Keratinocyte (primary cell): Measurements from ENCODE around the gene RASD1. TPM values are rescaled to one million over a fixed set of nuclear protein-coding genes. Genes with fewer than 3 reads are reported as not detected.

ENCODE experiments used
- DNase-seq: peaks from one replicate; pipeline ENCODE4 v3.0.0-alpha.2; 2011; ENCODE audit warnings: low read depth, missing footprints, low spot score
- FAIRE-seq: peaks from 2 replicates; lab custom pipeline; 2011; peaks lifted over from hg19 to GRCh38; lab: Jason Lieb, UNC
- H2AFZ ChIP-seq: 2 replicates; pipeline ENCODE4 v1.6.0; 2012; ENCODE audit warnings: low read length, control low read depth, inconsistent platforms; ENCODE audit not compliant: control insufficient read depth
- H3K27ac ChIP-seq: 2 replicates; pipeline ENCODE4 v1.5.1; 2011; ENCODE audit warnings: low read length; ENCODE audit not compliant: control insufficient read depth, insufficient read depth
- H3K27me3 ChIP-seq: 3 replicates; pipeline ENCODE4 v1.6.0; 2011; ENCODE audit warnings: low read length; ENCODE audit not compliant: control insufficient read depth, insufficient read depth; ENCODE audit errors: extremely low read depth
- H3K36me3 ChIP-seq, 2 experiments: 2 replicates in 1 of 2; 3 replicates in 1 of 2; pipeline ENCODE4 v1.5.1; 2011; ENCODE audit warnings: low read length in 2 of 2, mild to moderate bottlenecking in 1 of 2; ENCODE audit not compliant: control insufficient read depth in 2 of 2, insufficient read depth in 2 of 2; ENCODE audit errors: extremely low read depth in 1 of 2
- H3K4me1 ChIP-seq: 3 replicates; pipeline ENCODE4 v1.5.1; 2011; ENCODE audit warnings: low read length; ENCODE audit not compliant: control insufficient read depth, insufficient read depth; ENCODE audit errors: extremely low read depth
- H3K4me2 ChIP-seq: 3 replicates; pipeline ENCODE4 v1.6.0; 2011; ENCODE audit warnings: low read depth, low read length; ENCODE audit not compliant: control insufficient read depth, insufficient read depth; ENCODE audit errors: extremely low read depth
- H3K4me3 ChIP-seq, 3 experiments: fragments of 200-600 bp in 1 of 3; sonication (generic) in 1 of 3; 2 replicates in 2 of 3; 3 replicates in 1 of 3; pipeline ENCODE4 v1.5.1; 2011 to 2016; ENCODE audit warnings: low read length in 3 of 3, mild to moderate bottlenecking in 3 of 3, control low read depth in 2 of 3, inconsistent platforms in 1 of 3, low read depth in 1 of 3, mixed read lengths in 1 of 3, mixed run types in 1 of 3, moderate library complexity in 1 of 3; ENCODE audit not compliant: control insufficient read depth in 2 of 3, insufficient read depth in 2 of 3; ENCODE audit errors: extremely low read depth in 1 of 3
- H3K79me2 ChIP-seq: 2 replicates; pipeline ENCODE4 v1.6.0; 2012; ENCODE audit warnings: low read length; ENCODE audit not compliant: control insufficient read depth, insufficient read depth
- H3K9ac ChIP-seq: 3 replicates; pipeline ENCODE4 v1.6.0; 2011; ENCODE audit warnings: low read length; ENCODE audit not compliant: control insufficient read depth, insufficient read depth; ENCODE audit errors: extremely low read depth
- H3K9me1 ChIP-seq: 3 replicates; pipeline ENCODE4 v1.6.0; 2011; ENCODE audit warnings: low read length; ENCODE audit not compliant: control insufficient read depth, insufficient read depth; ENCODE audit errors: extremely low read depth
- H3K9me3 ChIP-seq: 2 replicates; pipeline ENCODE4 v1.5.1; 2012; ENCODE audit warnings: low read depth, low read length; ENCODE audit not compliant: control insufficient read depth
- H4K20me1 ChIP-seq: 3 replicates; pipeline ENCODE4 v1.6.0; 2011; ENCODE audit warnings: low read length; ENCODE audit not compliant: control insufficient read depth, insufficient read depth; ENCODE audit errors: extremely low read depth
- EZH2 ChIP-seq: IDR thresholded peaks from one replicate; pipeline ENCODE4 v1.6.1; 2012; ENCODE audit warnings: inconsistent platforms, mild to moderate bottlenecking, low read length, moderate library complexity
- dilution Hi-C: fragments of 300-500 bp; cut with MboI; formaldehyde crosslinking; loops from one replicate; pipeline ENCODE4 v1.7.0; 2020; ENCODE audit warnings: low sequenced_read_pairs; ENCODE audit not compliant: extremely low pct_ligation_motif_present
- polyA plus RNA-seq, 5 experiments: library from polyadenylated mRNA; depleted of rRNA in 3 of 5; stranded (reverse) in 3 of 5; stranded (forward) in 1 of 5; unstranded in 1 of 5; fragments of >200 nt; gene quantifications; 1 replicate in 1 of 5; 2 replicates in 3 of 5; 3 replicates in 1 of 5; pipeline versions ENCODE4 v1.2.1 to v1.2.3, GENCODE V29; 2011 to 2012; ENCODE audit warnings: missing spikeins in 2 of 5, low read depth in 1 of 5, low replicate concordance in 1 of 5
- TF ChIP-seq, protein P1 (sequence below), 3 experiments: IDR thresholded peaks in 1 of 3; conservative IDR thresholded peaks in 1 of 3; optimal IDR thresholded peaks in 1 of 3; 2 replicates in 2 of 3; 3 replicates in 1 of 3; pipeline versions ENCODE3 to v1.5.1; 2011; ENCODE audit warnings: low read length in 3 of 3, mild to moderate bottlenecking in 3 of 3, moderate library complexity in 2 of 3, control low read depth in 1 of 3, inconsistent platforms in 1 of 3; ENCODE audit not compliant: insufficient read depth in 2 of 3; ENCODE audit errors: extremely low read depth in 1 of 3

The RASD1 gene
- polyA plus RNA-seq, 1 donor (not counting 4 experiments of a cell fraction or from before 2014, with no cell fraction given): 0.20 TPM

DNA sequence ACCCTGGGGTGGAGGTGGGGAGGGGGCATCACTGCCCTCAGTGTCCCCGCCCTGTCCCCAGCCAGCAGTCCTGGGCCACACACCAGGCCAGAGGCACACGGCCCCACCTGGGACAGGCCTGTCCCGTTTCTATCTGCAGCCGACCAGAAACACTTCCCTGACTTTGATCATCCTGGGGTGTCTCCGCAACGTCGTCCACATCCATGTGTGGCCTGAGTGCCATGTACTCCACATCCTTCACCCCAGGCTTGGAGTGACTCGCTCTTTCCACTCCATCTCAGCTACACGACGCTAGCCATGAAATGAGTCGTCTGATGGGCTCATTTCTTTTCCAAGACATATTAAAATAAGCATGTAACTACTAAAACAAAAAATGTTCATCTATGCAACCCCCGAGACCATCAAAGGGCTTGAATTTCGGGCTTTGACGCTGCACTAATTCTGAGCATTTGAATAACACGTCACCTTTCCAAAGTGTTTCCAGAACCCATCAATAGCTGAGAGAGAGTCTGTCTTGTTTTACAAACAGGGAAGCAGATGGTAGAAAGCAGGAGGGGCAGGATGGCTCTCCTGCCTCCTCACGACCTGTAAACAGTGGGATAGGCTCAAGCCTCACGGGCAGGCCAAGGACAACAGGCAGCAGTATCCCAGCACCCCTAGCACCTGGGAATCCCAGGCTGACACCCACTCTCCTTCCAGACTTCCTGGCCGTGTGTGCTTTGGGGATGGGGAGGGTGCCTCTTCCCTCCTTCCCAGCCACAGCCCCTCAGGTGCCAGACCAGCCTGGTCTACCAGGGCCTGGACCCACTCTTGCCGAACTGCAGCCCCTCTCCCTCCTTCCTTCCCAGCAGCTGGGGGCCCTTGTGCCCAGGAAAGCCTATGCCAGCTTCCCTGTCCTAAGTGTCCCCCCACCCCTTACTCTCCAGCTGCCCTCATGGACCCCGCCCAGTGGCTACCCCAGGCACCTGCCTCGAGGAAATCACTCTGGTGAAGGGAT, 20.0 kb upstream of the RASD1 start:
- H3K9me1 ChIP-seq: no peaks in the 10 kb centered on the region
- no peak overlapping the region for H3K4me3 ChIP-seq
- H3K9ac ChIP-seq: no peak overlapping the region
- peaks cover 6% of the 10 kb centered on the region for H3K4me1 ChIP-seq
- DNase-seq (no peak), FAIRE-seq (no peak)
- no peaks in the 10 kb centered on the region for H3K79me2 ChIP-seq
- H3K27ac ChIP-seq: no peak overlapping the region
- H3K4me2 ChIP-seq: no peak overlapping the region
- TF ChIP-seq EZH2: no peak
- TF ChIP-seq, protein P1, sequence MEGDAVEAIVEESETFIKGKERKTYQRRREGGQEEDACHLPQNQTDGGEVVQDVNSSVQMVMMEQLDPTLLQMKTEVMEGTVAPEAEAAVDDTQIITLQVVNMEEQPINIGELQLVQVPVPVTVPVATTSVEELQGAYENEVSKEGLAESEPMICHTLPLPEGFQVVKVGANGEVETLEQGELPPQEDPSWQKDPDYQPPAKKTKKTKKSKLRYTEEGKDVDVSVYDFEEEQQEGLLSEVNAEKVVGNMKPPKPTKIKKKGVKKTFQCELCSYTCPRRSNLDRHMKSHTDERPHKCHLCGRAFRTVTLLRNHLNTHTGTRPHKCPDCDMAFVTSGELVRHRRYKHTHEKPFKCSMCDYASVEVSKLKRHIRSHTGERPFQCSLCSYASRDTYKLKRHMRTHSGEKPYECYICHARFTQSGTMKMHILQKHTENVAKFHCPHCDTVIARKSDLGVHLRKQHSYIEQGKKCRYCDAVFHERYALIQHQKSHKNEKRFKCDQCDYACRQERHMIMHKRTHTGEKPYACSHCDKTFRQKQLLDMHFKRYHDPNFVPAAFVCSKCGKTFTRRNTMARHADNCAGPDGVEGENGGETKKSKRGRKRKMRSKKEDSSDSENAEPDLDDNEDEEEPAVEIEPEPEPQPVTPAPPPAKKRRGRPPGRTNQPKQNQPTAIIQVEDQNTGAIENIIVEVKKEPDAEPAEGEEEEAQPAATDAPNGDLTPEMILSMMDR (optimal IDR thresholded peaks at IDR 0.05 in 1 of 3, IDR thresholded peaks at IDR 0.05 in 1 of 3, conservative IDR thresholded peaks at IDR 0.05 in 1 of 3; ENCODE audit: extremely low read depth in 1 of 3, insufficient read depth in 2 of 3, low read length in 3 of 3): no peak
- H2AFZ ChIP-seq: no peak overlapping the region
- no peaks in the 10 kb centered on the region for H3K36me3 ChIP-seq
- H4K20me1 ChIP-seq: peaks cover 33% of the 10 kb centered on the region
- no peaks in the 10 kb centered on the region for H3K9me3 ChIP-seq
- peaks cover 49% of the 10 kb centered on the region for H3K27me3 ChIP-seq
- dilution Hi-C loops: no loop called here

DNA sequence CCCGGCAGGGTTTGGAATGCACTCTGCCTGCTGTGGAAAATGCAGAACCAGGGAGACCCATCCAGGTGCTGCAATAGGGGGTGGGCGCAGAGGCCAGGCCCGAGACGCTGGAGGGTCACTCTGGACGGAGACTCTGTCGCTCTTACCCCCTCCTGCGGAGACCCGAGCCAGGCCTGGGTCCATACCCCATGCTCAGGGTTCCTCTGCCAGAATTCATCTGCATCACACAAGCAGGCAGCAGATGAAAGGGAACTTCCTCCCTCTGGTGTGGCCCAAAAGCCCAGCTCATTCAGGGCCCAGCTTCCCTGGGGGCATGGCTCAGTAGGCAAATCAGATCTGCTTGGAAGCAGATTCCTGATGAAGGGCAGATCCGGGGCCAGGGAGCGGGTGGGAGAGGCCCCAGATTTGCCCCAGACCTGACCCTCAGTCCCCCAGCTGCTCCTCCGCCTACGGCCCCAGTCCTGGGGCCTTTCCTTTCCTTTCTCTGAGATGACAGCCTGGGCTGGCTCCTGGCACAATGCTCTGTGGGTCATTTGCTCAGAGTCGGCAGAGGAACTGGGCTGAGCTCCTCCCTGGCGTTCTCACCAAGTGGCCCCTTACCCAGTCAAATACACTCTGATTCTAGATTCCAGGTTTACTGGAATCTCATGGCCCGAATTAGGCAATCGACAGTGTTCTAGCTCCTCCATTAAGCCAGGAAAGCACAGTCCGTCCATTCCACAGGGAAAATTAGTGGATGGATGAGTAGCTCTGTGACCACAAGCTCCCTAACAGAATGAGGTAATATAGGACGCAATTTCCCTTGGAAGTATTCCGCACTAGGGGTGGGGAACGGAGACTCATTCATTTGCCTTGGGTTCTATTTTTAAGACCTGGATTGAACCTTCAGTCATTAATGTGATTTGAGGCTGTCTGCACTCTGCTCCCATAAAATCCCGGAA, 19.1 kb upstream of the RASD1 start:
- dilution Hi-C loops: no loop called here
- H3K79me2 ChIP-seq: no peaks in the 10 kb centered on the region
- no peak overlapping the region for H2AFZ ChIP-seq
- H3K27me3 ChIP-seq: peaks cover 59% of the 10 kb centered on the region
- no peak overlapping the region for H3K4me3 ChIP-seq
- H4K20me1 ChIP-seq: peaks cover 35% of the 10 kb centered on the region
- no peaks in the 10 kb centered on the region for H3K9me1 ChIP-seq
- H3K27ac ChIP-seq: no peak overlapping the region
- no peak overlapping the region for H3K4me2 ChIP-seq
- peaks cover 10% of the 10 kb centered on the region for H3K4me1 ChIP-seq
- H3K36me3 ChIP-seq: no peaks in the 10 kb centered on the region
- no peak overlapping the region for H3K9ac ChIP-seq
- H3K9me3 ChIP-seq: no peaks in the 10 kb centered on the region
- FAIRE-seq (no peak), DNase-seq (no peak)
- TF ChIP-seq, protein P1 (optimal IDR thresholded peaks at IDR 0.05 in 1 of 3, IDR thresholded peaks at IDR 0.05 in 1 of 3, conservative IDR thresholded peaks at IDR 0.05 in 1 of 3; ENCODE audit: extremely low read depth in 1 of 3, insufficient read depth in 2 of 3, low read length in 3 of 3): no peak
- no peak for TF ChIP-seq EZH2
